Panc1 (cell line): ENCODE results near the gene ZYX. TPM values are rescaled to one million over a fixed set of nuclear protein-coding genes. Genes with fewer than 3 reads are reported as not detected.
"Not testable (repeated sequence)": the region's sequence is repeated elsewhere in the genome, so short reads cannot be mapped to it uniquely, and the experiment has no call there.

ENCODE experiments used
- ATAC-seq: fragments of 200-7000 bp; cut with Tn5 transposase; 2 replicates; pipeline ENCODE4 v1.9.1; 2020; ENCODE audit warnings: mild to moderate bottlenecking, moderate library complexity
- BruUV-seq: library from RNA; stranded (reverse); fragments of 400-500 nt; replicated peaks from 2 replicates; lab custom pipeline; 2021; lab: Mats Ljungman, UMichigan
- CTCF ChIA-PET: fragments of 300-600 bp; sonication (Branson Sonifier 250); formaldehyde crosslinking; loops from one replicate; lab custom pipeline; 2022; ENCODE audit warnings: antibody characterized with exemption; lab: Charles Lee
- POLR2A ChIA-PET: fragments of 300-600 bp; sonication (Branson Sonifier 250); formaldehyde crosslinking; loops from one replicate; lab custom pipeline; 2022; ENCODE audit warnings: antibody characterized with exemption; lab: Charles Lee
- DNase-seq: peaks from one replicate; pipeline ENCODE4 v3.0.0-alpha.2; 2010; ENCODE audit warnings: low read depth, low spot score
- H3K27ac ChIP-seq: 2 replicates; pipeline ENCODE4 v1.5.1; 2011; ENCODE audit warnings: mild to moderate bottlenecking, low read length, inconsistent platforms
- H3K27me3 ChIP-seq: fragments of 200-500 bp; sonication (Bioruptor generic); 2 replicates; pipeline ENCODE4 v1.6.0; 2014; ENCODE audit warnings: low read length, inconsistent platforms; ENCODE audit not compliant: control insufficient read depth, insufficient read depth
- H3K36me3 ChIP-seq: fragments of 200-500 bp; sonication (Bioruptor generic); 2 replicates; pipeline ENCODE4 v1.5.1; 2014; ENCODE audit warnings: inconsistent platforms, mild to moderate bottlenecking, low read length, moderate library complexity; ENCODE audit not compliant: control insufficient read depth, insufficient read depth
- H3K4me1 ChIP-seq: 2 replicates; pipeline ENCODE4 v1.5.1; 2011; ENCODE audit warnings: inconsistent platforms, mild to moderate bottlenecking, low read length, moderate library complexity; ENCODE audit not compliant: control insufficient read depth, insufficient read depth
- H3K4me3 ChIP-seq, 2 experiments: 2 replicates each; pipeline ENCODE4 v1.5.1; 2011 to 2012; ENCODE audit warnings: low read depth in 2 of 2, low read length in 2 of 2, mild to moderate bottlenecking in 2 of 2, inconsistent platforms in 1 of 2, moderate library complexity in 1 of 2
- H3K9me3 ChIP-seq: fragments of 200-500 bp; sonication (Bioruptor generic); 2 replicates; pipeline ENCODE4 v1.5.1; 2014; ENCODE audit warnings: low read depth, mild to moderate bottlenecking, inconsistent platforms, low read length, moderate library complexity; ENCODE audit not compliant: control insufficient read depth, insufficient read depth
- CTCF ChIP-seq: fragments of 450-650 bp; IDR thresholded peaks from 2 replicates; pipeline ENCODE4 v1.5.1; 2017; ENCODE audit warnings: mild to moderate bottlenecking
- POLR2AphosphoS5 ChIP-seq: IDR thresholded peaks from 2 replicates; pipeline ENCODE4 v1.6.1; 2012; ENCODE audit warnings: mild to moderate bottlenecking, low read depth, low read length, moderate library complexity
- REST ChIP-seq, 2 experiments: IDR thresholded peaks; 2 replicates each; pipeline ENCODE4 v1.6.1; 2011 to 2012; ENCODE audit warnings: low read depth in 2 of 2, control low read depth in 1 of 2, low read length in 1 of 2, mild to moderate bottlenecking in 1 of 2, moderate library complexity in 1 of 2; ENCODE audit not compliant: insufficient read depth in 1 of 2
- SIN3A ChIP-seq: IDR thresholded peaks from 2 replicates; pipeline ENCODE4 v1.6.1; 2012; ENCODE audit warnings: low read depth, mild to moderate bottlenecking, low read length, moderate library complexity, borderline replicate concordance; ENCODE audit not compliant: insufficient read depth
- TCF7L2 ChIP-seq: IDR thresholded peaks from 2 replicates; pipeline ENCODE4 v1.6.1; 2011; ENCODE audit warnings: mild to moderate bottlenecking, low read depth, low read length, inconsistent platforms
- in situ Hi-C: cut with HindIII; loops from 2 replicates; pipeline ENCODE4 v1.10.0; 2016; ENCODE audit warnings: low sequenced_read_pairs, low pct_unique_long_range_greater_than_20kb
- intact Hi-C: fragments of 100-400 bp; cut with micrococcal nuclease; formaldehyde crosslinking; loops from one replicate; pipeline ENCODE4 v1.10.0; 2022; ENCODE audit not compliant: unreplicated experiment
- total RNA-seq: library from RNA; stranded (reverse); gene quantifications from one replicate; pipeline ENCODE4 v1.2.1, GENCODE V29; 2021; ENCODE audit not compliant: unreplicated experiment

The ZYX gene
- total RNA-seq, 1 experiment from 2014 or later: 169 TPM

GRCh38 chr7:143418681-143419458, 37.7 kb downstream of the ZYX start:
- Histone ChIP-seq H3K27me3 (no peaks in the 10 kb centered on the region), H3K4me3 (no peak overlapping the region), H3K27ac (no peak overlapping the region), H3K9me3 (no peaks in the 10 kb centered on the region), H3K36me3 (no peaks in the 10 kb centered on the region), H3K4me1 (no peaks in the 10 kb centered on the region)
- CTCF ChIA-PET: interaction anchor here (0.8 kb wide), 1 partner anchor 412 kb away, joined by 5 read pairs; no protein-coding TSS in a partner anchor
- TF ChIP-seq CTCF (no peak), SIN3A (no peak), POLR2AphosphoS5 (no peak), REST (IDR thresholded peaks at IDR 0.05; ENCODE audit: insufficient read depth in 1 of 2, low read depth in 2 of 2, low read length in 1 of 2) (no peak)
- intact Hi-C loops (no loop called here), in situ Hi-C loops (no loop called here)
- POLR2A ChIA-PET: no interaction called here
- ATAC-seq (no peak), DNase-seq (no peak)
- no TSS peak for BruUV-seq

DNA sequence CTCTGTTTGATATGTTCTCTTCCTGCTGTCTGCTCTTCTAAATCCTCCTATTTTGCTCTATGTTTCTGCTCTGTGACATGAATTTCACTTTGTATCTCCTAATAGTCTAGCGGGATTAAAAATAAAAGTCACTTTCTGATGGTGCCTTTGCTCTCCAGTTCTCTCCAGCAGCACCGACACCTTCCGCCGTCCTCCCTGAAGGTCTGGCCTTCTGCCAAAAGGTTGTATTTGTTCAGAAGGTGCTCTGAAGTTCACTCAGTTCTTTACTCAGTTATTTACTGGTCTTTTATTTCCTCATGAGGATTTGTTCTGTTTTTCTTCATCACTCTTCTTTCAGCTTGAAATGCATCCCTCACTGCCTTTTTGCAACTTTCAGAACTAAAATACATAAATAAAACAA, 38.7 kb downstream of the ZYX start:
- POLR2A ChIA-PET: no interaction called here
- Histone ChIP-seq H3K27me3 (no peaks in the 10 kb centered on the region), H3K36me3 (no peaks in the 10 kb centered on the region), H3K9me3 (no peaks in the 10 kb centered on the region), H3K4me1 (no peaks in the 10 kb centered on the region), H3K4me3 (no peak overlapping the region), H3K27ac (no peak overlapping the region)
- intact Hi-C loops: no loop called here
- no TSS peak for BruUV-seq
- TF ChIP-seq SIN3A: no peak
- no peak for TF ChIP-seq POLR2AphosphoS5
- no peak for TF ChIP-seq REST (IDR thresholded peaks at IDR 0.05; ENCODE audit: insufficient read depth in 1 of 2, low read depth in 2 of 2, low read length in 1 of 2)
- no peak for TF ChIP-seq CTCF
- TF ChIP-seq TCF7L2: no peak
- in situ Hi-C loops: no loop called here
- CTCF ChIA-PET: no interaction called here
- ATAC-seq (no peak), DNase-seq (no peak)

- DNase-seq, H3K4me1 ChIP-seq, POLR2A ChIA-PET, H3K27me3 ChIP-seq, in situ Hi-C loops, H3K36me3 ChIP-seq, BruUV-seq, intact Hi-C loops, H3K4me3 ChIP-seq, H3K27ac ChIP-seq, ATAC-seq, H3K9me3 ChIP-seq, CTCF ChIA-PET: not testable (repeated sequence)
These were observed 39.5 kb downstream of the ZYX start for GRCh38 chr7:143420624-143421023.
